Measurements from ENCODE around the gene SLC35F6.

The SLC35F6 gene

GRCh38 chr2:26720322-26721114 lies 43.6 kb upstream of the SLC35F6 start:
- no peak overlapping the region for H3K4me3 ChIP-seq (ENCODE audit: low read depth, low read length)
- TF ChIP-seq CTCF (IDR thresholded peaks at IDR 0.05; ENCODE audit: low read depth, low read length), result no peak

- no peak for TF ChIP-seq CTCF (IDR thresholded peaks at IDR 0.05; ENCODE audit: low read depth, low read length)
Observed at GRCh38 chr2:26721115-26722032, 42.7 kb upstream of the SLC35F6 start.

GRCh38 chr2:26722328-26722727 lies 41.8 kb upstream of the SLC35F6 start:
- TF ChIP-seq CTCF (IDR thresholded peaks at IDR 0.05; ENCODE audit: low read depth, low read length), result no peak
- no peak overlapping the region for H3K4me3 ChIP-seq (ENCODE audit: low read depth, low read length)

More at GRCh38 chr2:26721115-26722032, 42.7 kb upstream of the SLC35F6 start:
- H3K4me3 ChIP-seq (ENCODE audit: low read depth, low read length), result no peak overlapping the region

- H3K4me3 ChIP-seq (ENCODE audit: low read depth, low read length), result no peak overlapping the region
- no peak for TF ChIP-seq CTCF (IDR thresholded peaks at IDR 0.05; ENCODE audit: low read depth, low read length)
Observed at GRCh38 chr2:26722911-26723310, 41.2 kb upstream of the SLC35F6 start.

- no peak overlapping the region for H3K4me3 ChIP-seq (ENCODE audit: low read depth, low read length)
Observed at GRCh38 chr2:26723475-26723874, 40.6 kb upstream of the SLC35F6 start.

GRCh38 chr2:26723991-26724750 lies 39.9 kb upstream of the SLC35F6 start:
- H3K4me3 ChIP-seq (ENCODE audit: low read depth, low read length), result no peak overlapping the region
- TF ChIP-seq CTCF (IDR thresholded peaks at IDR 0.05; ENCODE audit: low read depth, low read length), result no peak

More at GRCh38 chr2:26723475-26723874, 40.6 kb upstream of the SLC35F6 start:
- no peak for TF ChIP-seq CTCF (IDR thresholded peaks at IDR 0.05; ENCODE audit: low read depth, low read length)

Data from WI38 (cell line).